WTC11 (cell line): ENCODE results near the gene HLA-E. TPM values are rescaled to one million over a fixed set of nuclear protein-coding genes. Genes with fewer than 3 reads are reported as not detected.
"Not testable (repeated sequence)": the region's sequence is repeated elsewhere in the genome, so short reads cannot be mapped to it uniquely, and the experiment has no call there.

Experiments used
- ATAC-seq: fragments of 200-7000 bp; cut with Tn5 transposase; 2 replicates; pipeline ENCODE4 v1.10.0; 2021; ENCODE audit warnings: mild to moderate bottlenecking, moderate library complexity
- CTCF ChIA-PET: fragments of 300-600 bp; sonication (Branson Sonifier 250); formaldehyde crosslinking; loops from one replicate; lab custom pipeline; 2021; ENCODE audit warnings: antibody characterized with exemption; lab: Charles Lee
- POLR2A ChIA-PET: fragments of 350-600 bp; sonication (Branson Sonifier 250); formaldehyde crosslinking; loops from one replicate; lab custom pipeline; 2021; ENCODE audit warnings: antibody characterized with exemption; lab: Charles Lee
- DNase-seq: peaks from one replicate; pipeline ENCODE4 v3.0.0; 2021; ENCODE audit warnings: low spot score
- H3K27ac Mint-ChIP-seq: 2 replicates; pipeline ENCODE4 v1.8.0; 2021; ENCODE audit warnings: mixed read lengths
- H3K27me3 Mint-ChIP-seq: 2 replicates; pipeline ENCODE4 v1.8.0; 2021; ENCODE audit warnings: low read depth, mild to moderate bottlenecking, moderate library complexity, mixed read lengths
- H3K36me3 Mint-ChIP-seq: 2 replicates; pipeline ENCODE4 v1.8.0; 2021; ENCODE audit warnings: mixed read lengths
- H3K4me1 Mint-ChIP-seq: 2 replicates; pipeline ENCODE4 v1.8.0; 2022; ENCODE audit warnings: mixed read lengths
- H3K4me3 Mint-ChIP-seq: 2 replicates; pipeline ENCODE4 v1.8.0; 2021; ENCODE audit warnings: mild to moderate bottlenecking, moderate library complexity, mixed read lengths
- H3K9me3 Mint-ChIP-seq: 2 replicates; pipeline ENCODE4 v1.8.0; 2021; ENCODE audit warnings: mixed read lengths
- AR ChIP-seq: fragments of 250-450 bp; sonication (Bioruptor Pico); IDR thresholded peaks from 2 replicates; pipeline ENCODE4 v1.9.0; 2021; ENCODE audit warnings: mild to moderate bottlenecking
- ATF1 ChIP-seq: sonication (generic); formaldehyde crosslinking; IDR thresholded peaks from 2 replicates; pipeline ENCODE4 v1.8.1; 2023; ENCODE audit warnings: mild to moderate bottlenecking, moderate library complexity, missing genetic modification reagents
- CDX4 ChIP-seq: fragments of 250-450 bp; sonication (Bioruptor Pico); IDR thresholded peaks from 2 replicates; pipeline ENCODE4 v1.9.0; 2021; ENCODE audit warnings: moderate library complexity, mild to moderate bottlenecking, inconsistent platforms, borderline replicate concordance
- CREB1 ChIP-seq: sonication (generic); formaldehyde crosslinking; IDR thresholded peaks from 2 replicates; pipeline ENCODE4 v1.8.0; 2023; ENCODE audit warnings: mild to moderate bottlenecking, missing genetic modification reagents
- EMX1 ChIP-seq: fragments of 250-450 bp; sonication (Bioruptor Pico); IDR thresholded peaks from 2 replicates; pipeline ENCODE4 v1.8.0; 2021; ENCODE audit warnings: mild to moderate bottlenecking
- FOXJ3 ChIP-seq: sonication (generic); formaldehyde crosslinking; IDR thresholded peaks from 2 replicates; pipeline ENCODE4 v1.9.0; 2021; ENCODE audit warnings: missing genetic modification reagents, mild to moderate bottlenecking, borderline replicate concordance
- KAT7 ChIP-seq: sonication (generic); formaldehyde crosslinking; IDR thresholded peaks from 2 replicates; pipeline ENCODE4 v1.8.1; 2023; ENCODE audit warnings: missing genetic modification reagents, mild to moderate bottlenecking, borderline replicate concordance
- NFYB ChIP-seq: sonication (generic); formaldehyde crosslinking; conservative IDR thresholded peaks from 2 replicates; pipeline ENCODE4 v1.8.0; 2022; ENCODE audit warnings: low read depth, missing genetic modification reagents
- OVOL2 ChIP-seq: fragments of 250-450 bp; sonication (Bioruptor Pico); IDR thresholded peaks from 2 replicates; pipeline ENCODE4 v1.9.0; 2021; ENCODE audit warnings: mild to moderate bottlenecking, borderline replicate concordance
- PRDM15 ChIP-seq: sonication (generic); formaldehyde crosslinking; IDR thresholded peaks from 2 replicates; pipeline ENCODE4 v1.8.0; 2022; ENCODE audit warnings: missing genetic modification reagents
- TEAD4 ChIP-seq: sonication (generic); formaldehyde crosslinking; IDR thresholded peaks from 2 replicates; pipeline ENCODE4 v1.8.0; 2022; ENCODE audit warnings: mild to moderate bottlenecking, missing genetic modification reagents
- USF1 ChIP-seq: sonication (generic); formaldehyde crosslinking; IDR thresholded peaks from 2 replicates; pipeline ENCODE4 v1.8.0; 2022; ENCODE audit warnings: mild to moderate bottlenecking, missing genetic modification reagents
- ZNF121 ChIP-seq: sonication (generic); formaldehyde crosslinking; IDR thresholded peaks from 2 replicates; pipeline ENCODE4 v1.8.0; 2023; ENCODE audit warnings: missing genetic modification reagents
- ZNF281 ChIP-seq: sonication (generic); formaldehyde crosslinking; IDR thresholded peaks from 2 replicates; pipeline ENCODE4 v1.8.0; 2023; ENCODE audit warnings: mild to moderate bottlenecking, missing genetic modification reagents
- ZNF396 ChIP-seq: fragments of 250-450 bp; sonication (Bioruptor Pico); IDR thresholded peaks from 2 replicates; pipeline ENCODE4 v1.8.0; 2021; ENCODE audit warnings: mild to moderate bottlenecking, moderate library complexity, borderline replicate concordance
- ZNF423 ChIP-seq: fragments of 250-450 bp; sonication (Bioruptor Pico); IDR thresholded peaks from 2 replicates; pipeline ENCODE4 v2.1.2; 2022; ENCODE audit warnings: mild to moderate bottlenecking, moderate library complexity
- ZNF671 ChIP-seq: fragments of 250-450 bp; sonication (Bioruptor Pico); IDR thresholded peaks from 2 replicates; pipeline ENCODE4 v1.8.0; 2021; ENCODE audit warnings: mild to moderate bottlenecking
- total RNA-seq: library from RNA; stranded (reverse); gene quantifications from 3 replicates; pipeline ENCODE4 v1.2.3, GENCODE V29; 2021

HLA-E gene
- total RNA-seq, 1 experiment from 2014 or later = 44.7 TPM

GRCh38 chr6:30517767-30518504 lies 28.6 kb downstream of the HLA-E start:
- DNase-seq, POLR2A ChIA-PET, H3K4me3 Mint-ChIP-seq, H3K27ac Mint-ChIP-seq, ATAC-seq: not testable (repeated sequence)
- H3K36me3 Mint-ChIP-seq = peaks cover 25% of the 10 kb centered on the region
- peaks cover 21% of the 10 kb centered on the region for H3K27me3 Mint-ChIP-seq
- CTCF ChIA-PET = interaction anchor here (0.6 to 3.3 kb wide), 3 partner anchors 18 to 27 kb away, joined by 3 to 16 read pairs (median 10); no protein-coding TSS in a partner anchor
- H3K9me3 Mint-ChIP-seq = peaks cover 29% of the 10 kb centered on the region
- H3K4me1 Mint-ChIP-seq = peaks cover 19% of the 10 kb centered on the region
- peak; percentile 66 for TF ChIP-seq NFYB

- H3K27ac Mint-ChIP-seq, POLR2A ChIA-PET, H3K4me3 Mint-ChIP-seq, DNase-seq, ATAC-seq: not testable (repeated sequence)
- Mint-ChIP-seq H3K27me3 (peaks cover 28% of the 10 kb centered on the region), H3K4me1 (peaks cover 19% of the 10 kb centered on the region), H3K36me3 (peaks cover 25% of the 10 kb centered on the region), H3K9me3 (peaks cover 29% of the 10 kb centered on the region)
- CTCF ChIA-PET = interaction anchor here (0.6 to 3.3 kb wide), 3 partner anchors 19 to 26 kb away, joined by 3 to 16 read pairs (median 10); no protein-coding TSS in a partner anchor
Measured at GRCh38 chr6:30518505-30519145, 29.3 kb downstream of the HLA-E start.

- CTCF ChIA-PET = no interaction called here
- Mint-ChIP-seq H3K9me3 (peaks cover 29% of the 10 kb centered on the region), H3K4me3 (no peak overlapping the region), H3K4me1 (peaks cover 3% of the 10 kb centered on the region; the same call in 1 of the 2 replicates), H3K27ac (no peak overlapping the region), H3K27me3 (peaks cover 45% of the 10 kb centered on the region), H3K36me3 (peaks cover 25% of the 10 kb centered on the region)
- POLR2A ChIA-PET = no interaction called here
- ATAC-seq = no peak
- no peak for DNase-seq
- TF ChIP-seq FOXJ3 (CRISPR knock-in tag) (no peak), CREB1 (CRISPR knock-in tag) (no peak), ZNF396 (CRISPR knock-in tag) (no peak), OVOL2 (no peak), ZNF671 (no peak), ZNF281 (CRISPR knock-in tag) (no peak), ZNF423 (no peak), CDX4 (no peak), PRDM15 (no peak), ATF1 (CRISPR knock-in tag) (no peak), AR (no peak), KAT7 (no peak), EMX1 (CRISPR knock-in tag) (no peak), TEAD4 (no peak), ZNF121 (CRISPR knock-in tag) (no peak), USF1 (CRISPR knock-in tag) (no peak)
Measured at GRCh38 chr6:30520522-30520921, 31.2 kb downstream of the HLA-E start.
